HepG2 (cell line): ENCODE measurements around the gene MAP2K6. TPM values are rescaled to one million over a fixed set of nuclear protein-coding genes. Genes with fewer than 3 reads are reported as not detected.

Experiments used
- CHD2 ChIP-seq: IDR thresholded peaks from 2 replicates; pipeline ENCODE4 v1.6.1; 2011; ENCODE audit warnings: low read depth, low read length, improper control_type of control experiment
- CREB1 ChIP-seq, 2 experiments: fragments of 450-650 bp in 1 of 2; IDR thresholded peaks; 2 replicates each; pipeline ENCODE4 v1.6.1; 2016 to 2017; ENCODE audit warnings: control low read depth in 1 of 2, mild to moderate bottlenecking in 1 of 2, missing compliant biosample characterization in 1 of 2, missing genetic modification characterization in 1 of 2
- ELF4 ChIP-seq: sonication (generic); formaldehyde crosslinking; IDR thresholded peaks from 2 replicates; pipeline ENCODE4 v1.5.0; 2020; ENCODE audit warnings: missing genetic modification reagents, mild to moderate bottlenecking, moderate library complexity, borderline replicate concordance
- ESRRA ChIP-seq: sonication (generic); formaldehyde crosslinking; IDR thresholded peaks from 2 replicates; pipeline ENCODE4 v1.5.1; 2020; ENCODE audit warnings: mild to moderate bottlenecking, low read depth, missing genetic modification reagents
- IRF2 ChIP-seq: IDR thresholded peaks from 2 replicates; pipeline ENCODE4 v1.6.1; 2018; ENCODE audit warnings: missing genetic modification reagents, missing compliant biosample characterization
- KLF13 ChIP-seq: sonication (generic); formaldehyde crosslinking; IDR thresholded peaks from 2 replicates; pipeline ENCODE4 v1.4.0; 2020; ENCODE audit warnings: mild to moderate bottlenecking, missing genetic modification reagents
- SCMH1 ChIP-seq: sonication (generic); formaldehyde crosslinking; IDR thresholded peaks from 2 replicates; pipeline ENCODE4 v1.9.0; 2021; ENCODE audit warnings: missing genetic modification reagents, mild to moderate bottlenecking, borderline replicate concordance
- TEAD2 ChIP-seq: sonication (generic); formaldehyde crosslinking; IDR thresholded peaks from 2 replicates; pipeline ENCODE4 v1.9.0; 2021; ENCODE audit warnings: missing genetic modification reagents
- TOE1 ChIP-seq: sonication (generic); formaldehyde crosslinking; IDR thresholded peaks from 2 replicates; pipeline ENCODE4 v1.4.0; 2020; ENCODE audit warnings: mild to moderate bottlenecking, missing genetic modification reagents
- ZFAT ChIP-seq: sonication (generic); formaldehyde crosslinking; conservative IDR thresholded peaks from 2 replicates; pipeline ENCODE4 v1.8.1; 2023; ENCODE audit warnings: missing genetic modification reagents, inconsistent platforms
- ZFP90 ChIP-seq: sonication (generic); formaldehyde crosslinking; IDR thresholded peaks from 2 replicates; pipeline ENCODE4 v1.8.0; 2022; ENCODE audit warnings: missing genetic modification reagents, mild to moderate bottlenecking, inconsistent platforms, borderline replicate concordance
- ZNF225 ChIP-seq: sonication (generic); formaldehyde crosslinking; IDR thresholded peaks from 2 replicates; pipeline ENCODE4 v1.4.0; 2020; ENCODE audit warnings: mild to moderate bottlenecking, missing genetic modification reagents
- ZNF335 ChIP-seq: sonication (generic); formaldehyde crosslinking; IDR thresholded peaks from 2 replicates; pipeline ENCODE4 v1.4.0; 2020; ENCODE audit warnings: missing genetic modification reagents
- ZNF383 ChIP-seq: sonication (generic); formaldehyde crosslinking; IDR thresholded peaks from 2 replicates; pipeline ENCODE4 v1.4.0; 2020; ENCODE audit warnings: missing genetic modification reagents, mild to moderate bottlenecking, borderline replicate concordance
- ZNF431 ChIP-seq: sonication (generic); formaldehyde crosslinking; IDR thresholded peaks from 2 replicates; pipeline ENCODE4 v1.9.0; 2022; ENCODE audit warnings: missing genetic modification reagents, low read depth, mild to moderate bottlenecking, borderline replicate concordance
- ZNF441 ChIP-seq: sonication (generic); formaldehyde crosslinking; IDR thresholded peaks from 2 replicates; pipeline ENCODE4 v1.7.0; 2021; ENCODE audit warnings: missing genetic modification reagents, borderline replicate concordance
- ZNF768 ChIP-seq: sonication (generic); formaldehyde crosslinking; IDR thresholded peaks from 2 replicates; pipeline ENCODE4 v1.4.0; 2020; ENCODE audit warnings: missing genetic modification reagents
- ZNF879 ChIP-seq: sonication (generic); formaldehyde crosslinking; IDR thresholded peaks from 2 replicates; pipeline ENCODE4 v1.8.1; 2023; ENCODE audit warnings: missing genetic modification reagents
- polyA plus RNA-seq, 8 experiments: library from polyadenylated mRNA; depleted of rRNA in 3 of 8; stranded (reverse) in 7 of 8; unstranded in 1 of 8; fragments of >200 nt; fragmentation: Illumina TruSeq in 4 of 8; extraction: Trizol in 4 of 8; gene quantifications; 2 replicates each; pipeline versions ENCODE4 v1.2.1 to v1.2.3, GENCODE V29; 2011 to 2016; ENCODE audit warnings: low read depth in 4 of 8, missing spikeins in 1 of 8, mixed read lengths in 1 of 8; ENCODE audit not compliant: insufficient read depth in 1 of 8
- total RNA-seq, 5 experiments: library from RNA; depleted of rRNA; stranded (reverse); fragments of >200 nt; fragmentation: Illumina TruSeq; extraction: Trizol; gene quantifications; 2 replicates each; pipeline ENCODE4 v1.2.3, GENCODE V29; 2016; ENCODE audit warnings: low read depth in 1 of 5
- TF ChIP-seq, protein P1 (sequence below): sonication (generic); formaldehyde crosslinking; IDR thresholded peaks from 2 replicates; pipeline ENCODE4 v1.4.0; 2020; ENCODE audit warnings: mild to moderate bottlenecking, missing genetic modification reagents
- TF ChIP-seq, protein P2 (sequence below): sonication (generic); IDR thresholded peaks from 2 replicates; pipeline ENCODE4 v1.6.1; 2016; ENCODE audit warnings: low read depth, borderline replicate concordance
- TF ChIP-seq, protein P3 (sequence below): sonication (generic); formaldehyde crosslinking; IDR thresholded peaks from 2 replicates; pipeline ENCODE4 v1.8.0; 2022; ENCODE audit warnings: mild to moderate bottlenecking, missing genetic modification reagents

The MAP2K6 gene
- total and polyA plus RNA-seq, 2 of the 13 experiments (the other 11 are each of a cell fraction or from before 2014, with no cell fraction given): 5.1 to 33.6 TPM

DNA sequence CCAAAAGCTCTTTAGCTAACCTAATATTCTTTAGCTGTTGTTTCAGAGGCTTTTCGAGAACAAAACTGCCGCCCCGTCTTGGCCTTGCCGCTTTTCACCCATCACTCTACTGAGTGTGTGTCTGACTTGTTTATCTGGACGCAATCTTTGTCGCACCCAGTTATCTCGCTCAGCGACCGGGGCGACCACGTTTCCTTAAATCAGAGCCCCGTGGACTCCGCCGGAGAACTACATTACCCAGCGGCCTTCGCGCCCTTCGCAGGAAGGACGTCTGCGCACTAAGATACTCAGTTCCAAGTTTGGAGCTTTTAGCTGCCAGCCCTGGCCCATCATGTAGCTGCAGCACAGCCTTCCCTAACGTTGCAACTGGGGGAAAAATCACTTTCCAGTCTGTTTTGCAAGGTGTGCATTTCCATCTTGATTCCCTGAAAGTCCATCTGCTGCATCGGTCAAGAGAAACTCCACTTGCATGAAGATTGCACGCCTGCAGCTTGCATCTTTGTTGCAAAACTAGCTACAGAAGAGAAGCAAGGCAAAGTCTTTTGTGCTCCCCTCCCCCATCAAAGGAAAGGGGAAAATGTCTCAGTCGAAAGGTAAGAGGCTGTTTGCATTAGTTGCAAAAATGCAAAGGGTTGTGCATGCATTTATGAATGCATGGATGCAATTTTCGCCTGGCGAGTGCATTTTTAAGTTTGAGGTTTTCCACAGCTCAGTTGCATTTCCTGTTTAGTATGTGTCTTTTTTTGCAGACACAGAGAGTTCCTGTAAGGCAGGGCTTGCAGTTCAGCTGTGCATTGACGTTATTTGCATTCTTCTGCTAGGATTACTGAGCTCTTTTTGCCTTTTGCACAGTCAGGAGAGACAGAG is at the start of gene MAP2K6 (continued):
- TF ChIP-seq, protein P1, sequence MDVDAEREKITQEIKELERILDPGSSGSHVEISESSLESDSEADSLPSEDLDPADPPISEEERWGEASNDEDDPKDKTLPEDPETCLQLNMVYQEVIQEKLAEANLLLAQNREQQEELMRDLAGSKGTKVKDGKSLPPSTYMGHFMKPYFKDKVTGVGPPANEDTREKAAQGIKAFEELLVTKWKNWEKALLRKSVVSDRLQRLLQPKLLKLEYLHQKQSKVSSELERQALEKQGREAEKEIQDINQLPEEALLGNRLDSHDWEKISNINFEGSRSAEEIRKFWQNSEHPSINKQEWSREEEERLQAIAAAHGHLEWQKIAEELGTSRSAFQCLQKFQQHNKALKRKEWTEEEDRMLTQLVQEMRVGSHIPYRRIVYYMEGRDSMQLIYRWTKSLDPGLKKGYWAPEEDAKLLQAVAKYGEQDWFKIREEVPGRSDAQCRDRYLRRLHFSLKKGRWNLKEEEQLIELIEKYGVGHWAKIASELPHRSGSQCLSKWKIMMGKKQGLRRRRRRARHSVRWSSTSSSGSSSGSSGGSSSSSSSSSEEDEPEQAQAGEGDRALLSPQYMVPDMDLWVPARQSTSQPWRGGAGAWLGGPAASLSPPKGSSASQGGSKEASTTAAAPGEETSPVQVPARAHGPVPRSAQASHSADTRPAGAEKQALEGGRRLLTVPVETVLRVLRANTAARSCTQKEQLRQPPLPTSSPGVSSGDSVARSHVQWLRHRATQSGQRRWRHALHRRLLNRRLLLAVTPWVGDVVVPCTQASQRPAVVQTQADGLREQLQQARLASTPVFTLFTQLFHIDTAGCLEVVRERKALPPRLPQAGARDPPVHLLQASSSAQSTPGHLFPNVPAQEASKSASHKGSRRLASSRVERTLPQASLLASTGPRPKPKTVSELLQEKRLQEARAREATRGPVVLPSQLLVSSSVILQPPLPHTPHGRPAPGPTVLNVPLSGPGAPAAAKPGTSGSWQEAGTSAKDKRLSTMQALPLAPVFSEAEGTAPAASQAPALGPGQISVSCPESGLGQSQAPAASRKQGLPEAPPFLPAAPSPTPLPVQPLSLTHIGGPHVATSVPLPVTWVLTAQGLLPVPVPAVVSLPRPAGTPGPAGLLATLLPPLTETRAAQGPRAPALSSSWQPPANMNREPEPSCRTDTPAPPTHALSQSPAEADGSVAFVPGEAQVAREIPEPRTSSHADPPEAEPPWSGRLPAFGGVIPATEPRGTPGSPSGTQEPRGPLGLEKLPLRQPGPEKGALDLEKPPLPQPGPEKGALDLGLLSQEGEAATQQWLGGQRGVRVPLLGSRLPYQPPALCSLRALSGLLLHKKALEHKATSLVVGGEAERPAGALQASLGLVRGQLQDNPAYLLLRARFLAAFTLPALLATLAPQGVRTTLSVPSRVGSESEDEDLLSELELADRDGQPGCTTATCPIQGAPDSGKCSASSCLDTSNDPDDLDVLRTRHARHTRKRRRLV: peak; percentile 59; the same call in 1 of the 2 replicates
- TF ChIP-seq ZNF441 (CRISPR knock-in tag): peak; percentile 49
- TF ChIP-seq, protein P2, sequence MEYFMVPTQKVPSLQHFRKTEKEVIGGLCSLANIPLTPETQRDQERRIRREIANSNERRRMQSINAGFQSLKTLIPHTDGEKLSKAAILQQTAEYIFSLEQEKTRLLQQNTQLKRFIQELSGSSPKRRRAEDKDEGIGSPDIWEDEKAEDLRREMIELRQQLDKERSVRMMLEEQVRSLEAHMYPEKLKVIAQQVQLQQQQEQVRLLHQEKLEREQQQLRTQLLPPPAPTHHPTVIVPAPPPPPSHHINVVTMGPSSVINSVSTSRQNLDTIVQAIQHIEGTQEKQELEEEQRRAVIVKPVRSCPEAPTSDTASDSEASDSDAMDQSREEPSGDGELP: peak; percentile 77; the same call in 1 of the 2 replicates
- TF ChIP-seq ZNF225 (CRISPR knock-in tag): 0 out of 2 replicates have a peak, but pooled peaks have one; percentile 14
- no peak for TF ChIP-seq CHD2
- TF ChIP-seq ZFP90: 0 out of 2 replicates have a peak, but pooled peaks have one; percentile 41
- no peak for TF ChIP-seq CREB1 (IDR thresholded peaks at IDR 0.05)
- peak; percentile 92 for TF ChIP-seq CREB1 (CRISPR knock-in tag; IDR thresholded peaks at IDR 0.05)
- TF ChIP-seq ZNF768 (CRISPR knock-in tag): no peak
- TF ChIP-seq IRF2: peak; percentile 58; the same call in 1 of the 2 replicates
- TF ChIP-seq SCMH1 (CRISPR knock-in tag): no peak
- TF ChIP-seq, protein P3, sequence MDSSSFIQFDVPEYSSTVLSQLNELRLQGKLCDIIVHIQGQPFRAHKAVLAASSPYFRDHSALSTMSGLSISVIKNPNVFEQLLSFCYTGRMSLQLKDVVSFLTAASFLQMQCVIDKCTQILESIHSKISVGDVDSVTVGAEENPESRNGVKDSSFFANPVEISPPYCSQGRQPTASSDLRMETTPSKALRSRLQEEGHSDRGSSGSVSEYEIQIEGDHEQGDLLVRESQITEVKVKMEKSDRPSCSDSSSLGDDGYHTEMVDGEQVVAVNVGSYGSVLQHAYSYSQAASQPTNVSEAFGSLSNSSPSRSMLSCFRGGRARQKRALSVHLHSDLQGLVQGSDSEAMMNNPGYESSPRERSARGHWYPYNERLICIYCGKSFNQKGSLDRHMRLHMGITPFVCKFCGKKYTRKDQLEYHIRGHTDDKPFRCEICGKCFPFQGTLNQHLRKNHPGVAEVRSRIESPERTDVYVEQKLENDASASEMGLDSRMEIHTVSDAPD (CRISPR knock-in tag): no peak
- TF ChIP-seq ELF4 (CRISPR knock-in tag): peak; percentile 72; the same call in 1 of the 2 replicates
- no peak for TF ChIP-seq KLF13 (CRISPR knock-in tag)
- no peak for TF ChIP-seq ZNF431 (CRISPR knock-in tag)
- TF ChIP-seq ZNF383: no peak
- no peak for TF ChIP-seq ZNF879 (CRISPR knock-in tag)
- 0 out of 2 replicates have a peak, but pooled peaks have one; percentile 52 for TF ChIP-seq ZNF335
- no peak for TF ChIP-seq ESRRA (CRISPR knock-in tag)
- TF ChIP-seq TEAD2: no peak
- TF ChIP-seq ZFAT (CRISPR knock-in tag): no peak
- no peak for TF ChIP-seq TOE1 (CRISPR knock-in tag)
